Kidney glomerular epithelial cell (primary cell): ENCODE data around the gene SF3B2.
"Not testable (repeated sequence)": the region's sequence is repeated elsewhere in the genome, so short reads cannot be mapped to it uniquely, and the experiment has no call there.

Source experiments
- DNase-seq: peaks from one replicate; lab custom pipeline; 2025; lab: John Stamatoyannopoulos, UW

SF3B2 gene

GRCh38 chr11:66015936-66016792 lies 36.0 kb upstream of the SF3B2 start:
- DNase-seq: no peak

DNA sequence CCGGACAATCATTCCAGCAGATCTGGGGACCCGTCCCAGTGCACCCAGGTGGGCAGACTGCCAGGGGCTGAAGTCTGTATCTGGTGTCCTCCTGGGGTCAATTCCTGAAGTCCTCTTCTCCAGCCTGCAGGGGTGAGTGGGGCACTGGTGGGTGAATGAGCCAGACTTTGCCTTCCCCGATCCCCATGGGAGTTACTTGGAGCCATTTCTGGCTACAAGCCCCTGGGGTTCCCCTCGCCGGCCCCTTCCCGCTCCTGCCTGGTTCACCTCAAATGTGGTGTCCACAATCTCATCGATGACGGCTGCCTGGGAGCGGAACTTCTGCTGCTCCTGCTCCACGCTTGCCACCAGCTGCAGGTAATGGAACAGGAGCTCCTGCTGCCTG lies 35.4 kb upstream of the SF3B2 start:
- DNase-seq: no peak

DNA sequence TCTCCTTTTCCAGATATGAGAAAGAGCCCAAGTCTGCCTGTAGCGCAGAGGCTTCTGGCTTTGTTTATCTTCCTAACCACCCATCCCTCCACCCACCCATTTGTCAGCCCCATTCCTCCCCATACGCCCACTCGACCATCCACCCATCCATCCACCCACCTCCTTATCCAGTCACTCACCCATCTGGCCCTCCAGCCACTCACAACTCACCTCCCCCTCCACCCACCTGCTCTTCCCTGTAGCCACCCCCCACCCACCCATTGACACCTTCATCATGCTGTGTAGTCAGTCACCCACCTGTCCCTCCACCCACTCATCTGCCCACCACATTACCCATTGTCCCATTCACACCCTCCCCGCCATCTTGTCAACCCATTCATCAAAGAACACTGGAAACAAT lies 34.8 kb upstream of the SF3B2 start:
- DNase-seq: no peak

- no peak for DNase-seq
These were observed 32.0 kb upstream of the SF3B2 start for GRCh38 chr11:66020212-66020611.

DNA sequence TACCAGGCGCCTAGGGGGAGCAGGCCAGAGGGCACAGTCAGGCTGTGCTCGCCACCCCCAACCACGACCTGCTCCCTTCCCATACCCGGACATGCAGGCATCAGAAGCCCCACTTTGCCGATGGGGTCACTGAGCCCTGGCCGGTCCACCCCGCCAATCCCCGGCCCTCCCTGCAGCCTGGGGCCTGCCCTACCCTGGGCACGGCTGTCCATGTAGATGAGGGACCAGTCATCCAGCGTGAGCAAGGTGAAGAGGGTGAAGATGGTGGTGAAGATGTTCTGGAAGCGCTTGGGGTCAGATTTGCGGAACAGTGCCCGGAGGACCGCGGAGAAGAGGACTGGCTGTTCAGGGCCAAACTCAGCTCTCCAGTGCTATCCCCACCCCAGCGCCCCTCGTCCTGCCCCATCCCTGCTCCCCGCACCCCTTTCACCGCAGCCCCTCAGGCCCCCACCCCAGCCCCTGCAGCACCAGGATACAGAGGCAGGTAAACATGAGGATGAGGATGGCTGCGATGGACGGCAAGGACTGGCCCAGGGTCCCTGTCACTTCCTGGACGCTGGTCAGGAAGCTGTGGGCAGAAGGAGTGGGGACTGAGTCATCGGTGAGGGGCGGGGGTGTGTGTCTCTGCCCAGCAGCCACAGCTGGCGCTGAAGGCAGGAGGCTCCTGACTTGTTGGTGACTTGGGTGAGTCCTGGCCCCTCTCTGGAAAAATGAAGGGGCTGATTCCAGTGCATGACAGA lies 31.4 kb upstream of the SF3B2 start:
- DNase-seq: peak; percentile 84

DNA sequence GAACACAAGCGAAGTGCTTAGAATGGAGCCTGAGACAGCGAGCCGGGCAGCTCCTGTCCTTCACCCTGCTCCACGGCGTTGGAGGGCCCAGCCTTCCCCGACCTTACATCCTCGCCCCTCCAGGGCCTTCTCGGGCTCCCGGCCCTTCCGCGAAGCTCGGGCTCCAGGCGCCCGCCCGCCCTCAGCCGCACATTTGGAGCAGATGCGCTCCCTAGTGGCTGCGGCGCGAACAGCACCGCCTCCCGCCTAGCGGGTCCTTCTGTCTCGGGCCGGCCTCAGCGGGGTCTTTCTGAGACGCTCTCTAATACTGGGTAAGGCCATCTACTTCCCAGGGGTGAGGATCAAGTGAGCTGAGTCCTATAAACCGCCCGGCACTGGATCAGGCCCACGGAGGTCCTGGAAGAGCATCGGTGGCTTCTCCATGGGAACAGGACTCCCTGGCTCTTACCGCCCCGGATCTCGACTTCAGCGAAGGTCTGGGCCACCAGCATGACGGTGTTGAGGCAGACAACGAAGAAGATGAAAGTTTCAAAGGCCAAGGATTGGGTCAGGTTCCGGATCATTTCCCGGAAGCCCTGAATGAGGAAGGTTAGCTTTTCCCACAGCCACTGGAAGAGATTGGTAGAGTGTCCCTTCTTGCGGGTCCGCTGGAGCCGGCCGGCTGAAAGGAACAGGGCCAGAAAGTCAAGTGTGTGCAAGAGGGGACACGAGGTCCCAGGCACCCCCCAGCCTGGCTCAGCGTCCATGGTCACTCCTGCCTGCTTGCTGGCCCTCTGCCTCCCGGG lies 29.6 kb upstream of the SF3B2 start:
- peak; percentile 43 for DNase-seq

DNA sequence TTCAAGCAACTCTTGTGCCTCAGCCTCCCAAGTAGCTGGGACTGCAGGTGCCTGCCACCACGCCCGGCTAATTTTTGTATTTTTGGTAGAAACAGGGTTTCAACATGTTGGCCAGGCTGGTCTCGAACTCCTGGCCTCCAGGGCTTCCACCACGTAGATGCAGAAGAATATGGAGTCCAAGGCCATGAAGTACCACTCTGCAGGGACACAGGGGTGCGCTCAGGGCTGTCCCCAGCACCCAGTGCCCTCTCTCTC lies 29.1 kb upstream of the SF3B2 start:
- DNase-seq: not testable (repeated sequence)

DNA sequence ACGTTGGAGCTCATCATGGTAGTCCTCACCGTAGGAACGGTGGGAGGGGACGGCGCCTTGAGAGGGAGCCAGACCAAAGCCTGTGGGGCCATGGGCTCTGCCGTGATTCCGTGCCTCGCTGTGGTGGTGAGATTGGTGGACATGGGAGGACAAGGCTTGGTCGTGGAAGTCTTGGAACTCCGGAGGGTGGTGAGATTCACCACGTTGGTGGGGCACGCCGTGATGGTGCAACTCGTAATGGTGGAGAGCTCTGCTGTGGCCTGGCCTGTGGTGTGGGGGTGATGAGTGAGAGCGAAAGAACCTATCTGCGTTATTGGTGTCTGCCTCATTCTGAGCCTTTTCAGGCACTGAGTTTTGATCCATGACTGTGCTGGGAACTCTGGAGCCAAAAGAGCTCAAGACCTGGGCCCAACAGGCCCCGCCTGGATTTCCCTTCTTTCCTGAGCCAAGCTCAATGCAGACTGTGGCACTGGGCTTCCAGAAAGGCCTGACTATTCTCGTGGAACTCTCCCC lies 26.1 kb upstream of the SF3B2 start, which contains the start of gene CATSPER1:
Gene CATSPER1 (minus strand): TSS at position 463 of the 513 bp plus-strand sequence. CDS start 100 bp downstream, at position 363.
- no peak for DNase-seq

DNA sequence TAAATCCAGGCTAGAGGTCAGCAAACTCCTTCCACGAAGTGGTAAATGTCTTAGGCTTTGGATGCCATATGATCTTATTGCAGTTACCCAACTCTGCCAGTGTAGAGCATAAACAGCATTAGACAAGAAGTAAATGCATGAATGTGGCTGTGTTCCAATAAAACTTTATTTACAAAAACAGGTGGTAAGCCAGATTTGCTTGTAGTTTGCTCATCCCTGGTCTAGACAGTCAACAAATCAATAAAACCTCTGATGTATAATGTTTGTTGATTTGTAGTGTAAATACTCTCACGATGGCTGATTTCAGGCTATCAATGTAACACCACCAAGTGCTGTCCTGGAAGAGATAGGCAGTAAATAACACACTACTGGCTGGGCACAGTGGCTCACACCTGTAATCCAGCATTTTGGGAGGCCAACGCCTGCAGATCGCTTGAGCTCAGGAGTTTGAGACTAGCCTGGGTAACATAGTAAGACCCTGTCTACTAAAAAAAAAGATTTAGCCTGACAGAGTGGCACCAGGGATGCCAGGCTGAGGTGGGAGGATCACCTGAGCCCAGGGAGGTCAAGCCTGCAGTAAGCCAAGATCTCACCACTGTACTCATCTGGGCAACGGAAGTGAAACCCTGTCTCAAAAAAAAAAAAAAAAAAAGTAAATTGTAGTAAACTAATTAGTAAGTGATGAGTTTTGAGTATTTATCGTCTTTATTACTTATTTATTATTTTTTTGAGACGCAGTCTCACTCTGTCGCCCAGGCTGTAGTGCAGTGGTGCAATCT lies 19.0 kb upstream of the SF3B2 start:
- DNase-seq: no peak

GRCh38 chr11:66035653-66036333 lies 16.4 kb upstream of the SF3B2 start:
- DNase-seq: no peak

DNA sequence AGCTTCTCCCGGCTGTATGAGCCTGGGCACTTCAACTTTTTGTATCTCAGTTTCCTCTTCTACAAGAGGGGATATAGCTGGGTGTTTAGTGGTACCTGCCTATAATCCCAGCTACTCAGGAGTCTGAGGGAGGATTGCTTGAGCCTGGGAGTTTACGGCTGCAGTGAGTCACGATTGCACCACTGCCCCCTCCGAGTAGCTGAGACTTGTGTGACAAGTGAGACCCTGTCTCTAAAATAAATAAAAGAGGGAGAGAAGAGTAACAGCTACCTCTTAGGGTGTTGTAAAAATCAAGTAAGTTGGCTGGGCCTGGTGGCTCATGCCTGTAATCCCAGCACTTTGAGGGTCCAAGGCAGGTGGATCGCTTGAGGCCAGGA lies 15.8 kb upstream of the SF3B2 start:
- no peak for DNase-seq

DNA sequence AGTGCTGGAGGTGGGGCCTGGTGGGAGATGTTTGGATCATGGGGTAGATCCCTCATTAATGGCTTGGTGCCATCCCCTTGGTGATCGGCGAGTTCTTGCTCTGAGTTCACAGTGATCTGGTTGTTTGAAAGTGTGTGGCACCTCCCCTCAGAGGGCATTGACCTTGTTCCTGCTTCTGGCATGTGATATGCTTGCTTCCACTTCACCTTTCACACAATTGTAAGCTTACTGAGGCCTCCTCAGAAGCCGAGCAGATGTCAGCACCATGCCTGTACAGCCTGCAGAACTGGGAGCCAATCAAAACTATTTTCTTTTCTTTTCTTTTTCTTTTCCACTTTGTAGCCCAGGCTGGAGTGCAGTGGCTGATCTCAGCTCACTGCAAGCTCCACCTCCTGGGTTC lies 14.8 kb upstream of the SF3B2 start:
- no peak for DNase-seq

DNA sequence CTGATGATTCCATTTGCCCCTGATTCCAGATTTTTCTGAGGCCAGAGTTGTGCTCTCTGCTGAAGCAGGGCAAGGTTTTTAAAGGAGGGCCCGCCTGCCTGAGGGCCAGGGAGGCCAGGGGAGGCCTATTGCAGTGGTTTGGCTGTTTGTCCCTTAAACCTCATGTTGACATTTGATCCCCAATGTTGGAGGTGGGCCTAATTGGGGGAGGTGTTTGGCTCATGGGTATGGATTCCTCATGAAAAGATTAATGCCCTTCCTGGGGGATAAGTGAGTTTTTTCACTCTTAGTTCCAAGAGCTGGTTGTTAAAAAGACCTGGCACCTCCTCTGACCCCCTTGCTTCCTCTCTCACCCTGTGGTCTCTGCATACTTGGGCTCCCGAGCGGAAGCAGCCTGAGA lies 12.4 kb upstream of the SF3B2 start:
- DNase-seq: no peak

GRCh38 chr11:66042227-66042995 lies 9.8 kb upstream of the SF3B2 start:
- no peak for DNase-seq

DNA sequence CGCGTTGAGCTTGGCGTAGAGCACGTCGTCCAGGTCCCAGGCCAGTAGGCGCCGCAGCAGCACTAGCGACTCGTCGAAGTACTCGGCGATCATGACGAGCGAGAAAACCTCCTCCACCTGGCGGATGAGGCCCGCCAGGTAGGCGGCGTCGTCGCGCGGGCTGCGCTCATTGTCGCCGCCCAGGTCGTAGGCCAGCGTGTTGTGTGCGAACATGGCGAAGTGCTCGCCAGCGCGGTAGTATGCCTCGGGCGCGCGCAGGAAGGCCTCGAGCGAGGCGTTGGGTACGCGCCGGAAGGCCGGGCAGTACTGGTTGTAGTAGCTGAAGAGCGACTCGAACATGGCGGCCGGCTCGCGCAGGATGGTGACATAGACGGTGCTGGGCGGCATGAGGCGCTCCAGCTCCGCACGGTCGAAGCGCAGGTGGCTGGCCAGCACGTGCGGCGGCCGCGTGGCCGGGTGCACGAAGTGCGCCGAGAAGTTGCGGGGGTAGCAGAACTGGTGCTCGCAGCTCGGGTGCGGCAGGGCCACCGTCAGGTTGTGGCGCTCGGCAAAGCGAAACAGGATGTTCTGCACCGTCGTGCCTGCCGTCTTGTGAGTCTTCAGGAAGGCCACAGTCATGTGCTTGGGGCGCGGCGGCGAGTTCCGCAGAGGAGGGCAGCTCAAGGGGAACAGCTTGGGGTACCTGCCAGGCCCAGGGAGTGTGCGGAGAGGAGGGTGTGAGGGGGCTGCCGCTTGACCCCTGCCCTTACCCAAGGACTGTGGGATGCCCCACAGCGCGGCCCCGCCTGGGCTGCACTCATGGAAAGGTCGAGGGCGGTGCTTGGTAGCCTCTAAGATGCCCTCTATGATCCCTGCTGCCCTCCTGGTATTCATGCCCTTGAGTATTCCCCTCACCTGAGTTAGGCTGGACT lies 8.9 kb upstream of the SF3B2 start:
- DNase-seq: no peak

DNA sequence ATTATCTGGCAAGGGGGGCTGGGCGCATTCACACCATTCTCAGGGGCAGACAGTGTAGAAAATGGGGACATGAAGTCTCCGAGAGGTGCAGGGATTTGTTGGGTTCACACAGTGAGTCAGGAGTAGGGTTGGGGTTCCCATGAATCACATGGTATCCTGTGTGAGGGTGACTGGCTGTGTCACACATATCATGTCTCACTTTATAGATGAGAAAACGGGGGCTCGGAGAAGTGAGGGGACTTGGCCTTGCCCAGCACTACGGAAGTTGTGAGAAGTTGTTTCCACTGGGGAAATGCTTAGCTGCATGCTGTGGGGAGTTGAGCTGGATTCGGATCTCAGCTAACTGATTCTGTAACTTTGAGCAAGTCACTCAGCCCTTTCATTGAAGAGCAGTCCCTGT lies 7.4 kb upstream of the SF3B2 start:
- DNase-seq: no peak

GRCh38 chr11:66045177-66045639 lies 7.0 kb upstream of the SF3B2 start:
- DNase-seq: peak; percentile 51

DNA sequence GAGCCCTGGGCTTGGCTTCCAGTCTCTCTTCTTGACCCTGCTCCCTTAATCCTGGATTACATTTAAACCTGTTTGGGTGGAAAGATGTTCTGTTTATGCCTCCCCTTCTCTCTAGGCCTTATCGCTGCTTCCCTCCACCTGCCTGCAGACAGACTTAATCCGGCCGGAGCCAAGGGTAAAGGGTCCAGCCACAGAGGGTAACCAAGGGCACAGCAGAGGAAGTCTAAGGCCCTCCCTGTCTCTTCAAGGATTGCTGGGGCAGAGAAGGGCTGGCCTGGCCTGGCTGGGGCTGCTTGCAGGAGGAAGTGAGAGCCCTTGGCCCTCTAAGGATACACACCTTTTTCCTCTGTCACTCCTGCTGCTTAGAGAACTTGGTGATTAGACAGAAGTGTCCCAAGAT lies 5.3 kb upstream of the SF3B2 start:
- no peak for DNase-seq
